Peyer's patch (tissue), 4 donors: ENCODE data around the gene SIRT2. TPM values are rescaled to one million over a fixed set of nuclear protein-coding genes. Genes with fewer than 3 reads are reported as not detected.
A peak's percentile ranks its signal among the peaks of the same experiment; 100 is the strongest.

Source experiments
- DNase-seq, 3 donors: peaks; one replicate each; pipeline ENCODE4 v3.0.0-alpha.2; 2017 to 2019
- H3K27ac ChIP-seq, 4 donors: fragments of 200-600 bp; sonication (generic); one replicate each; pipeline ENCODE4 v1.5.1; 2016 to 2019
- H3K27me3 ChIP-seq, 2 donors: fragments of 200-600 bp; sonication (generic); one replicate each; pipeline ENCODE4 v1.5.1; 2019
- H3K36me3 ChIP-seq, 3 donors: fragments of 200-600 bp; sonication (generic); one replicate each; pipeline ENCODE4 v1.5.1; 2016 to 2019
- H3K4me1 ChIP-seq, 4 donors: fragments of 200-600 bp; sonication (generic); one replicate each; pipeline ENCODE4 v1.5.1; 2016 to 2019
- H3K4me3 ChIP-seq, 4 donors: fragments of 200-600 bp; sonication (generic); 1 replicate in 3 of 4; 2 replicates in 1 of 4; pipeline ENCODE4 v1.5.1; 2016 to 2019; ENCODE audit warnings: mild to moderate bottlenecking in 1 of 4
- H3K9me3 ChIP-seq, 4 donors: fragments of 200-600 bp; sonication (generic); one replicate each; pipeline ENCODE4 v1.5.1; 2016 to 2019; ENCODE audit warnings: mild to moderate bottlenecking in 1 of 4
- POLR2A ChIP-seq, 2 donors: fragments of 450-650 bp; IDR thresholded peaks; one replicate each; pipeline ENCODE4 v1.5.1; 2017; ENCODE audit warnings: antibody characterized with exemption in 2 of 2, mild to moderate bottlenecking in 2 of 2, moderate library complexity in 2 of 2
- total RNA-seq, 4 donors: library from RNA; depleted of rRNA; stranded (reverse); fragments of >200 nt; gene quantifications; one replicate each; pipeline ENCODE4 v1.1.0, GENCODE V29; 2016
- TF ChIP-seq, protein P1 (sequence below), 6 experiments: fragments of 450-650 bp in 4 of 6; fragments of 200-600 bp in 2 of 6; sonication (generic) in 1 of 6; IDR thresholded peaks; one replicate each; pipeline ENCODE4 v1.5.1; 2017 to 2019; ENCODE audit warnings: antibody characterized with exemption in 6 of 6, mild to moderate bottlenecking in 3 of 6, moderate library complexity in 1 of 6

The SIRT2 gene
- total RNA-seq, 4 donors from 2014 or later: 40.4 to 90.9 (median 78.6) TPM

DNA sequence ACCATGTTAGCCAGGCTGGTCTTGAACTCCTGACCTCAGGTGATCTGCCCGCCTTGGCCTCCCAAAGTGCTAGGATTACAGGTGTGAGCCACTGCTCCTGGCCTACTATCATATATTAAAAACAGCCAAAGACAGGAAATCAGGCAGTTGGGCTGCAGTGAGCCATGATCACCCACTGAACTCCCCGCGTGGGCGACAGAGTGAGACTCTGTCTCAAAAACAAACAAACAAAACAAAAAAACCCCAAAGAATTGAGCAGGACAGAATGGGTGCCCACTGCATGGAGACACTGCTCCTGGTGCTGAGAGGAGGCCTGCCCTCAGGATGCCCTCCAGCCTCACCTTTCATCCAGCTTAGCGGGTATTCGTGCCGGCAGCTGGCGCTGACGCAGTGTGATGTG, 16.1 kb downstream of the SIRT2 start:
- H3K9me3 ChIP-seq: no peaks in the 10 kb centered on the region
- DNase-seq: no peak
- no peak overlapping the region for H3K27ac ChIP-seq
- peaks cover 0 to 43% (median 0%) of the 10 kb centered on the region in 3 donors for H3K36me3 ChIP-seq
- peaks cover 7 to 16% (median 14%) of the 10 kb centered on the region in 4 donors for H3K4me1 ChIP-seq
- no peaks in the 10 kb centered on the region for H3K27me3 ChIP-seq
- no peak overlapping the region for H3K4me3 ChIP-seq
- TF ChIP-seq, protein P1, sequence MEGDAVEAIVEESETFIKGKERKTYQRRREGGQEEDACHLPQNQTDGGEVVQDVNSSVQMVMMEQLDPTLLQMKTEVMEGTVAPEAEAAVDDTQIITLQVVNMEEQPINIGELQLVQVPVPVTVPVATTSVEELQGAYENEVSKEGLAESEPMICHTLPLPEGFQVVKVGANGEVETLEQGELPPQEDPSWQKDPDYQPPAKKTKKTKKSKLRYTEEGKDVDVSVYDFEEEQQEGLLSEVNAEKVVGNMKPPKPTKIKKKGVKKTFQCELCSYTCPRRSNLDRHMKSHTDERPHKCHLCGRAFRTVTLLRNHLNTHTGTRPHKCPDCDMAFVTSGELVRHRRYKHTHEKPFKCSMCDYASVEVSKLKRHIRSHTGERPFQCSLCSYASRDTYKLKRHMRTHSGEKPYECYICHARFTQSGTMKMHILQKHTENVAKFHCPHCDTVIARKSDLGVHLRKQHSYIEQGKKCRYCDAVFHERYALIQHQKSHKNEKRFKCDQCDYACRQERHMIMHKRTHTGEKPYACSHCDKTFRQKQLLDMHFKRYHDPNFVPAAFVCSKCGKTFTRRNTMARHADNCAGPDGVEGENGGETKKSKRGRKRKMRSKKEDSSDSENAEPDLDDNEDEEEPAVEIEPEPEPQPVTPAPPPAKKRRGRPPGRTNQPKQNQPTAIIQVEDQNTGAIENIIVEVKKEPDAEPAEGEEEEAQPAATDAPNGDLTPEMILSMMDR (IDR thresholded peaks at IDR 0.05): no peak
- no peak for TF ChIP-seq POLR2A (IDR thresholded peaks at IDR 0.05)

DNA sequence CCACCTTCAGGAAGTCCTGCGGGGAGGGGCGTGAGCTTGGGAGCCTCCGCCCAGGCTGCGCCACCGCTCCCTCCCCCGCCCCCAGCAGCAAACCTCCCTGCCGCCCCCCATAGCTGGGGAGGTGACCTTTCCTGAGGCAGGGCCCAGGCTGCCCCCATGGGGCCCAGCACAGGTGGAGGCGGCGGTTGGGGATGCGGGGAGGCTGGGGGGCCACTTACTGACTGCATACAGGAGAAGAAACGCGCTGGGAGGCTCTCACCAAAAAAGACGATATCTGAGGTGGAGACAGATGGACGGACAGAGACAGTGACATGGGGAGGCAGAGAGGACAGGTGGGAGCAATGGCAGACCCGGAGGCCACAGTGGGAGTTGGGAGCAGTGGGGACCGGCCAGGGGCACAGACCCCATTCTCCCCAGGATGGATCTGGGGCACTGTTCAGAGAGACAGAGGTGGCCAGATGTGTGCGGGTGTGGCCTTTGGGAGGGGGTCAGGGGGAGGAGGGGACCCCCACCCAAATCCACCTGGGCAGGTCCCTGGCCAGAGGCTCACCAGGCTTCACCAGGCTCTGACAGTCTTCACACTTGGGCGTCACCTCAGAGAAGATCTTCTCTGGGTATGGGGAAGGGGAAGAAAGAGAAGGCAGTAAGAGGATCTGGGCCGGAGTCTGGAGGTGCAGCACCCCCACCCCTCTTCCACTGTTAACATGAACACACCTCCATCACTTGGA, 18.4 kb downstream of the SIRT2 start:
- Histone ChIP-seq H3K36me3 (peaks cover 0 to 35% (median 0%) of the 10 kb centered on the region in 3 donors), H3K9me3 (no peaks in the 10 kb centered on the region), H3K27ac (no peak overlapping the region), H3K27me3 (no peaks in the 10 kb centered on the region), H3K4me3 (no peak overlapping the region), H3K4me1 (peaks cover 7 to 22% (median 17%) of the 10 kb centered on the region in 4 donors)
- no peak for DNase-seq
- no peak for TF ChIP-seq POLR2A (IDR thresholded peaks at IDR 0.05)
- TF ChIP-seq, protein P1 (IDR thresholded peaks at IDR 0.05): no peak

DNA sequence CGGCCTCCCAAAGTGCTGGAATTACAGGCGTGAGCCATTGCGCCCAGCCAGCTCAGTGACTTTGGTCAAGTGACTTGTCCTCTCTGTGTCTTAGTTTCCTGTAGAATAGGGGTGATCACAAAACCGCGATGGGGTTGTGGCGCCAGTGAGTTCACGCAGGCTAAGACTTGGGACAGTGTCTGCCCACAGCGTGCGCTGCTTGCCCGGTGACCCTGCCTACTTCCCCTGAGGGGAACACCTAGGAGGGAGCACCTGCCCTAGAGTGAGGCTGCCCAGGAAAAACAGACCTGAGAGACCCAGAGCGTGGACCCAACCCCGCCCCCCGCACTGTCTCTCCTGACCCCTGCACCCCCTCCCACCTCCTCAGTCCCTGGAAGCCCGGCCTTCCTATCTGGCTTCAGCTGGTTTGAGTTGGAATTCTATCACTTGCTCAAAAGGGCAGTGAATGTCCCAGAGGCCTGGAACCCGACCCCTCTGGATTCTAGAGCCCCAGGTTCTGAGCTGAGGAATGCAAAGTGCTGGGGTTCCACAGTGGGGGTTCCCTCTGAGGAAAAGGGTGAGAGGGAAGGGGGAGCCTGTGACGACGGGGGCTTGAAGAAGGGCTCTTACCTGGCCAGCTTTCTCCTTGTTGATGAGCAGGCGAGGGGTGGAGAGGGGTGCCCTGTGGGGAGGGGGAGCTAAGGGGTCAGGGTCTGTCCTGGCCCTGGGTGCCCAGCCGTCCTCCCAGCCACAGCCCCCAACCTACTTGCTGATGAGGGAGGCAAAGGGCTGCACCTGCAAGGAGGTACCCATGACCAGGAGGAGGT, 19.1 kb downstream of the SIRT2 start:
- DNase-seq: no peak
- Histone ChIP-seq H3K36me3 (peaks cover 0 to 35% (median 0%) of the 10 kb centered on the region in 3 donors), H3K4me1 (peaks cover 7 to 22% (median 17%) of the 10 kb centered on the region in 4 donors), H3K4me3 (no peak overlapping the region), H3K27ac (peak overlapping the region in 1 of 4 donors; percentile 93), H3K9me3 (no peaks in the 10 kb centered on the region), H3K27me3 (no peaks in the 10 kb centered on the region)
- no peak for TF ChIP-seq POLR2A (IDR thresholded peaks at IDR 0.05)
- TF ChIP-seq, protein P1 (IDR thresholded peaks at IDR 0.05): no peak

DNA sequence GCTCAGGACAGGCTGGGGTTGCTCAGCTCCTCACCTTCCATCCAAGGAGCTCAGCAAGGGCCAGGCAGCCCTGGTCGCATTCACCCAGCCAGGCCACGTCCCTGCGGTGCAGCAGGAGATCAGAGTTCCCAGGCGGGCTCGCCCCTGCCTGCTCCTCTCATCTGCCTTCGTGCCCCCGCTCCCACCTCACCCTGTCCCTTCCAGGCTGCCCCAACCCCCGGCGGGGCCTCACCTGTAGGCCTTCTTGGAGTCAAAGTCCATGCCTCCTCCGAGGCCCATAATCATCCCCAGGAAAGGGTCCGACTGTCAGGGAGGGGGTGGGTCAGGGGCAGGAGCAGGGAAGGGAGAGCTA, 20.0 kb downstream of the SIRT2 start:
- H3K27ac ChIP-seq: peak overlapping the region; percentile 79 to 97 (median 91)
- DNase-seq: no peak
- H3K36me3 ChIP-seq: peaks cover 0 to 35% (median 0%) of the 10 kb centered on the region in 3 donors
- H3K9me3 ChIP-seq: no peaks in the 10 kb centered on the region
- TF ChIP-seq, protein P1 (IDR thresholded peaks at IDR 0.05): no peak
- TF ChIP-seq POLR2A (IDR thresholded peaks at IDR 0.05): no peak
- H3K4me1 ChIP-seq: peaks cover 7 to 22% (median 17%) of the 10 kb centered on the region in 4 donors
- H3K4me3 ChIP-seq: no peak overlapping the region
- H3K27me3 ChIP-seq: no peaks in the 10 kb centered on the region

DNA sequence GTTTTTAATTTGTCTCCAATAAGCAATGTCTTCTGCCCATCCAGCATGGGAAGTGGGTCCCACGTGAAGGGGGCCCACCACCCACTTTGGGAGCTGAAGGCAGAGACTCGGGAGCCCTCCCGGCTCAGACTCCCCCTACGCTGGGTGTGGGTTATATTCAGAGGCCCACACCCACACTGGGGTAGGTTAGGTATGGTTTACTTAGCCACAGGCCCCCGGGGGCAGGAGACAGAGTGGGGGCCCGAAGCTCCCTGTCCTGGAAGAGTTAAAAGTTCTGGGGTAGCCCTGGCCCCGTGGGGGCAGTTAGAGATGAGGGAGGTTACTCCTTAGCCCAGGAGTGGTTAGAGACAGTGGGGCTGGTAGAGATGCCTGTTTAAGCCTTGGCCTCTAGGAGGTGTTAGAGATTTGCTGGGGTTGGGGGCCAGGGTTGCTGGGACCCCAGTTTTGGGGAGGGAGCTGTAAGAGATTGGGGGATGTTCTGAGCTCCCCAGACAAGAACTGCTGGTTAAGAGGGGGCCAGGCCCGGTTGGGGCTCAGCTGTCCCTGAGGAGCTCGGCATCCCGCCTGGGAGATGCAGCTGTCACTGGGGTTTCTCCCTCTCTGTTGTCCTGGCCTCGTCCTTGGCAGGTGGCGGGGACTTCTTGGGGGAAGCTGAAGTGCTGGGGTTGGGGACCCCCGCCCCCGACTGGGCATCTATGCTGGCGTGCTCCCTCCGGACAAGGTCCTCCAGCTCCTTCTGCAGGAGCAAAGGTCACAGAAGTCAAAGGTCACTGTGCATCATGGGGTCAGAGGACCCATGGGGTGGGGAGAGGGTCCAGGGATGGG, 20.6 kb downstream of the SIRT2 start:
- peak overlapping the region; percentile 79 to 97 (median 91) for H3K27ac ChIP-seq
- TF ChIP-seq POLR2A (IDR thresholded peaks at IDR 0.05): no peak
- TF ChIP-seq, protein P1 (IDR thresholded peaks at IDR 0.05): no peak
- DNase-seq: no peak
- H3K27me3 ChIP-seq: no peaks in the 10 kb centered on the region
- peaks cover 0 to 35% (median 0%) of the 10 kb centered on the region in 3 donors for H3K36me3 ChIP-seq
- peaks cover 7 to 22% (median 17%) of the 10 kb centered on the region in 4 donors for H3K4me1 ChIP-seq
- no peaks in the 10 kb centered on the region for H3K9me3 ChIP-seq
- H3K4me3 ChIP-seq: peak overlapping the region in 3 of 4 donors; percentile 1 to 34 (median 28)
